ENCODE measurements around the gene SMARCC2. TPM values are rescaled to one million over a fixed set of nuclear protein-coding genes. Genes with fewer than 3 reads are reported as not detected.

SMARCC2 gene
- total RNA-seq, 2 experiments from 2014 or later: 140 to 173 TPM

DNA sequence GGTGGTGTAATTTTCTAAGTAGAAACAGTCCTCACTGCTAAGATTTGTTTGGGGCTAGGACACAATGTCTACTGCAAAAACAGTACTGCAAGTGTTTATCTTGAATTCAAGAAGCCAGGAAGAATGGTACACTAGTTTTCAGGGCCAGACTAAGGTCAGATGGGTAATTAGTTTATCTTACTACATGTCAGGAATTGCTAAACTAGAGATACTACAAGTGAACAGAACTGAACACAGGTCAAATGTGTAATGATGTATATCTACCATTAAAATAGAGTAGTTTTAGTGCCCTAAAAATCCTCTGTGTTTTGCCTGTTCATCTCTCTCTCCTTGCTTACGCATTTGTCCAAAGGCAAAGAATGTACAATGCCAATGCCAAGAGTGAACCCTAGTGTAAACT is 75.2 kb downstream of the SMARCC2 start:
- Mint-ChIP-seq H3K36me3 (ENCODE audit: low read depth) (peaks cover 61% of the 10 kb centered on the region), H3K27ac (no peak overlapping the region), H3K4me3 (no peak overlapping the region), H3K9me3 (no peaks in the 10 kb centered on the region), H3K4me1 (peaks cover 34% of the 10 kb centered on the region), H3K27me3 (no peaks in the 10 kb centered on the region)
- CTCF ChIA-PET: interaction anchor here (1.0 to 1.7 kb wide), 2 partner anchors 14 to 390 kb away, joined by 4 read pairs; partner anchors contain the start of gene ESYT1
- DNase-seq: no peak
- POLR2A ChIA-PET: no interaction called here

Other genes with a start within 250 kb of the SMARCC2 start
- gene PMEL, start 223.4 kb downstream of the SMARCC2 start, total RNA-seq: under 1 TPM in 1 of 2 experiments, not detected in 1; 0.37 TPM
- 100 to 1,000 TPM in 1 of 2 experiments, 10 to 100 TPM in 1; 96.6 to 106 TPM for gene CDK2, start 222.7 kb downstream of the SMARCC2 start, total RNA-seq
- gene RAB5B, start 215.4 kb downstream of the SMARCC2 start, total RNA-seq: 10 to 100 TPM; 56.9 to 58.1 TPM
- gene SUOX, start 192.2 kb downstream of the SMARCC2 start, total RNA-seq: 1 to 10 TPM; 2.4 to 3.5 TPM
- gene IKZF4, start 168.4 kb downstream of the SMARCC2 start, total RNA-seq: 10 to 100 TPM; 15.7 to 17.4 TPM
- gene RPS26, start 147.6 kb downstream of the SMARCC2 start, total RNA-seq: 10 to 100 TPM; 47.2 to 48.3 TPM
- 1 to 10 TPM; 1.3 to 1.5 TPM for gene ERBB3, start 109.3 kb downstream of the SMARCC2 start, total RNA-seq
- 100 to 1,000 TPM; 244 to 289 TPM for gene PA2G4, start 84.9 kb downstream of the SMARCC2 start, total RNA-seq
- gene RPL41, start 72.8 kb downstream of the SMARCC2 start, total RNA-seq: 1,000 to 10,000 TPM; 3,940 to 4,815 TPM
- gene ZC3H10, start 71.2 kb downstream of the SMARCC2 start, total RNA-seq: 1 to 10 TPM; 8.2 to 9.1 TPM
- 100 to 1,000 TPM; 367 to 399 TPM for gene ESYT1, start 61.2 kb downstream of the SMARCC2 start, total RNA-seq
- gene MYL6B, start 36.9 kb downstream of the SMARCC2 start, total RNA-seq: 10 to 100 TPM; 56.6 to 63.4 TPM
- 1,000 to 10,000 TPM; 1,336 to 1,525 TPM for gene MYL6, start 31.1 kb downstream of the SMARCC2 start, total RNA-seq
- gene RNF41, start 32.4 kb upstream of the SMARCC2 start, total RNA-seq: 10 to 100 TPM; 30.1 to 31.6 TPM
- 10 to 100 TPM; 56.7 to 63.5 TPM for gene NABP2, start 34.9 kb upstream of the SMARCC2 start, total RNA-seq
- under 1 TPM in 1 of 2 experiments, not detected in 1; 0.64 TPM for gene SLC39A5, start 40.6 kb upstream of the SMARCC2 start, total RNA-seq
- gene ANKRD52, start 68.9 kb upstream of the SMARCC2 start, total RNA-seq: 10 to 100 TPM; 39.0 to 45.9 TPM
- 10 to 100 TPM; 15.3 to 17.1 TPM for gene COQ10A, start 77.5 kb upstream of the SMARCC2 start, total RNA-seq
- 100 to 1,000 TPM; 177 to 201 TPM for gene CS, start 110.8 kb upstream of the SMARCC2 start, total RNA-seq
- 100 to 1,000 TPM in 1 of 2 experiments, 10 to 100 TPM in 1; 96.2 to 105 TPM for gene CNPY2, start 126.5 kb upstream of the SMARCC2 start, total RNA-seq
- gene PAN2, start 144.5 kb upstream of the SMARCC2 start, total RNA-seq: 10 to 100 TPM; 76.9 to 78.9 TPM
- 1 to 10 TPM; 6.1 to 8.0 TPM for gene IL23A, start 149.4 kb upstream of the SMARCC2 start, total RNA-seq
- 100 to 1,000 TPM; 391 to 398 TPM for gene STAT2, start 170.6 kb upstream of the SMARCC2 start, total RNA-seq
- not detected for gene APOF, start 173.4 kb upstream of the SMARCC2 start, total RNA-seq

Data from activated CD4-positive, alpha-beta T cell treated with anti-CD3 and anti-CD28 coated beads, Interleukin-2, amount 10 ng/mL, durations not matched to agents 7 days and 5 days (primary cell).